Activated CD4-positive, alpha-beta T cell treated with anti-CD3 and anti-CD28 coated beads, Interleukin-2, amount 50 U/mL, for 24 hours (primary cell): ENCODE measurements around the gene PALB2.
"Not testable (repeated sequence)": the region's sequence is repeated elsewhere in the genome, so short reads cannot be mapped to it uniquely, and the experiment has no call there.

ENCODE experiments used
- DNase-seq, 2 donors: peaks; one replicate each; pipeline ENCODE4 v3.0.0-alpha.2; 2020; ENCODE audit warnings: low read depth in 1 of 2, low spot score in 1 of 2

The PALB2 gene

DNA sequence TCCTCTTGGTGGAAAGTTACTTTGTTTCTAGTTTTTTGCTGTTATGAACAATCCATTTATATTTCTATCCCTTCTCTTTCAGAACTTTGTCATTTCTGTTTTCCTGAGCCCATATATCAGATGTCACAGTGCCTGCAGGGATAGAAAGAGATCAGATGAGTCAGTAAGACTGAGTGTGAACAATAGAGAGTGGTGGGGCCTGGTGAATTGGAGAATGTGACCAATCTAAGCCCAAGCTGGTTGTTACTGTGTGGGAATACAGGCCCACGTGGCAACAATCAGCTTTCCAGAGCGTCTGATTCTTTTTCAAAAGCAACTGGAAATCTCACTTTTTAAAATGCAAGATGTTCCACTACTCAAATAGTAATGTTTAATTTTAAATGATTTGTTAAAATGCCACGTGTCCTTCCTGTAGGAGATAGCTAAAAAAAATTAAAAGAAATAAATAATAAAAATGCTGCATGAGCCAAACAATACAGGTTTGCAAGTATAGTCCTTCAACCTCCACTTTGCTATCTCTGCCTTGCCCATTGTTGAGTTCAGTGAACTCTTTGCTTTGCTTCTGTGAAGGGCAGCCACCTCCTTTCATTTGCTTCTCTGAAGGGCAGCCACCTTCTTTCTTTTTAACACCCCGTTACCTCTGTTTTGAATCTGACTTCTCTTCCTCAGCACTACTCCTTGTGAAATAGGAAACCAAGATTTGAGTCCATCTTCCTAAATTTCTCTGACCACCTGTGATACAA lies 9.7 kb upstream of the PALB2 start:
- no peak for DNase-seq

DNA sequence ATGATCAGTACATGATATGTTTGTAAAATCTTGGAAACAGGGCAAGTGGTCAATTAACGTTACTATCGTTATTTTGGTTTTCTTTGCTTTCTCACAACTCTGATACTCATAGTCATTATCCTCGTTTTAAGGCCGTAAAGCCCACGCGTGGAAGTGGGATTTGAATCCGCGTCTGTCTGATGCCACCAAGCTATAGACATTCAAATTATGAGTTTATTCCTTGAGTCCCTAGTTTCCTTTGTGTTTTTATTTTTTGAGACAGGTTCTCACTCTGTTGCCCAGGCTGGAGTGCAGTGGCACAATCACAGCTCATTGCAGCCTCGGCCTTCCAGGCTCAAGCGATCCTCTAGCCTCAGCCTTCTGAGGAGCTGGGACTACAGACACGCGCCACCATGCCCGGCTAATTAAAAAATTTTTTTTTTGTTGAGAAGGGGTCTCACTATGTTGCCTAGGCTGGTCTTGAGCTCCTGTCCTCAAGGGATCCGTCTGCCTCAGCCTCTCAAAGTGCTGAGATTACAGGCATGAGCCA lies 1.2 kb upstream of the PALB2 start:
- no peak for DNase-seq

DNA sequence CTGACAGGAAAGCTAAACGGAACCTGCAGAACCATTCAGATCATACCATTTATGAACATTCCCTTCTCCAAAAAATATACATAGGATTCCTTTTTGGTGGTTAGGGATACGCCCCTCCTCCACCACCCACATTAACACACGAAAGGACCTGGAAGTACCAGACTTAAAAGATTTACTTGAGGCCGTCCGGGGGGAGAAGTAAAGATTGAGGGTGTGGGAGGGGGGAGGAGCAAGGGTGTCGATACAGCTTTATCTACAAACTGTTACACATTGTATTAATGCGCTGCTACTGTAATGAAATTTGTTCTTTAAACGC lies 537 bp downstream of the PALB2 start:
- peak in 1 of 2 donors; percentile 4 for DNase-seq

DNA sequence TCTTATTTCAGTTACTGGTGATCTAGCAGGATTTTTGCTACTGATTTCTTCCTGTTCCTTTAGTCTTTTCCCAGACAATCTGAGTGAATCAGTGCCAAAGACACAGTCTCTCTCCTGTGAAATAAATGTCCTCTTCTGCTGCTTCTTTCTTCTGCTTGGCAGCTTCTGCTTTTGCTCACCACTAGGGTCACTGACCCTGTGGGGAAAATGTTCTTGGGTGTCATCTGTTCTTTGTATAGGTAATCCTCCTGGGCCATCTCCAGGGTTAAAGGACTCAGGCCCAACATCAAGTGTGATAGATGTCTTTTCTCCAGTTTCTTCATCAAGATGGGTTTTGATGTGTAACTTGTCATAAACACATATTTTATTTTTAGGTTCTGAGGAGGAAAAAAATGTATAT lies 5.2 kb downstream of the PALB2 start:
- DNase-seq: no peak

DNA sequence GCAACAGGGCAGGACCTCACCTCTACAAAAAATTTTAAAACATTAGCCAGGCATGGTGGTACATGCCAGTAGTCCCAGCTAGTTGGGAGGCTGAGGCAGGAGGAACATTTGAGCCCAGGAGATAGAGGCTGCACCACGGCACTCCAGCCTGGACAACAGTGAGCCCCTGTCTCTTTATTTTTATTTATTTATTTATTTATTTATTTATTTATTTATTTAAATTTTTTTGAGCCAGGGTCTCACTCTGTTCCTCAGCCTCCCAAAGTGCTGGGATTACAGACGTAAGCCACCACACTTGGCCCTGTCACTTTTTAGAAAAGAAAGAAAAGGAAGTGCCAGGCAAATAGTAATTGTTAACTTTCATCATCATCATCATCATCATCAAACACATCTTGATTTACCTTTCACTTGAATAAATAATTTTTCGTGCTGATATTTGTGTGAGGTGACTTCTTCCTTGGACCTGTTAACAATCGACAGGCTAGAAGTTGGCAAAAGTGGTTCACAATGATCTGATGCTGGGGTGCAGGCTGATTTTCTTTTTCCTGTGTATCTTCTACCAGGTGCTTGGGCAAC lies 6.6 kb downstream of the PALB2 start:
- no peak for DNase-seq

DNA sequence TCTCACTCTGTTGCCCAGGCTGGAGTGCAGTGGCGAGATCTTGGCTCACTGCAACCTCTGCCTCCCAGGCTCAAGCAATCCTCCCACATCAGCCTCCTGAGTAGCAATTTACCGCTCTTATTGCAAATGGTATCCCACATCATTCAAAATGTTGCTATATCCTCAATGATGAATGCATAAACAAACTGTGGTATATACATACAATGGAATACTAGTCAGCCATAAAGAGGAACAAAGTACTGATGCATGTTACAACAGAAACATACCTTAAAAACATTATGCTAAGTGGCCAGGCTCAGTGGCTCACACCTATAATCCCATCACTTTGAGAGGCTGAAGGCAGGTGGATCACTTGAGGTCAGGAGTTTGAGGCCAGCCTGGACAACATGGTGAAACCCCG lies 9.2 kb downstream of the PALB2 start:
- DNase-seq: not testable (repeated sequence)

DNA sequence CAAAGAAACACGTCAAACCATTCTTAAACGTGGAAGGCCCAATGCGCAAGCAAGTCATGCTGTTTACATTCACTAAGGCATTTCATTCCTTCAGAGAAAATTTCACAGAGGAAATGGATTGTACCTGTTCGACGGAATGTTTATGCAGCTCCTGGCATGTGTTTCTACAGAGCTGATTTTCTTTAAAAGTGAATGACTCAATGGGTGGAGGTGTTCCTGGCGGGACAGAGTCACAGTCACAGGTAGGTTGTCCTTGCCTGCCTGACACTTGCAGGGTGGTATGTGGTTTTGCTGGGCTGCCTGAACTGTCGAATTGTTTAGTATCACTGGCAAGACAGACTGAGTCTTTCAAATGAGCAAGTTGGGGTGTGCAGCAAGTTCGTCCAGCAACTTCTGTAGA lies 11.6 kb downstream of the PALB2 start:
- no peak for DNase-seq

DNA sequence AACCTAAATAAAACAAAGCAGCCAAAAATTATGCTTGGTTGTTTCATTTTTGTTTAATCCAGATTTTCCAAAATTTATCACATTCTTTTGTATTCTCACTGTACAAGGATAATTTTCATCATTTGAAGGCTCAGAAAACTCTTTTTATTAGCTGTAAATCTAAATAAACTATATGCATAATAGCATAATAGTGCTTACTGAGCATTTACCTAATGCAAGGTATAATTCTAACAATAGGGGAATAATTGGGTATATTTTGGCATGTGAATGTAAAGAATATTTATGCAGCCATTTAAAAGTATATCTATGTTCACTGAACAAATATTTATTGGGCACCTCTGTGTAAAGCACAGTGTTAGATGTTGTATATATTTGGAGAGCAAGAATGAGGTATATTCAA lies 17.0 kb downstream of the PALB2 start:
- DNase-seq: no peak

DNA sequence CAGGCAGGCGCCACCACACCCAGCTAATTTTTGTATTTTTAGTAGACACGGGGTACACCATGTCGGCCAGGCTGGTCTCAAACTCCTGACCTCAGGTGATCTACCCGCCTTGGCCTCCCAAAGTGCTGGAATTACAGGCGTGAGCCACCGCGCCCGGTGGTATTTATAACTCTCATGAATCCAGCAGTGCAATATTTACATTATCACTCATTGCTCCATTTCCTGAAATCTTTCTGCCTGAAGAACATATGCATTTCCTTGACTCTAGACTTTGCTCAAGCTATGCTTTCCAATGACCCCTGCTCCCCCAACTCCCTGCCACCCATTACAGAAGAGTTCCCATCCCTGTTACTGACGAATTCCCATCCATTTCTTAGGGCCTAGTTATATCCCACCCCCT lies 25.3 kb downstream of the PALB2 start:
- no peak for DNase-seq

DNA sequence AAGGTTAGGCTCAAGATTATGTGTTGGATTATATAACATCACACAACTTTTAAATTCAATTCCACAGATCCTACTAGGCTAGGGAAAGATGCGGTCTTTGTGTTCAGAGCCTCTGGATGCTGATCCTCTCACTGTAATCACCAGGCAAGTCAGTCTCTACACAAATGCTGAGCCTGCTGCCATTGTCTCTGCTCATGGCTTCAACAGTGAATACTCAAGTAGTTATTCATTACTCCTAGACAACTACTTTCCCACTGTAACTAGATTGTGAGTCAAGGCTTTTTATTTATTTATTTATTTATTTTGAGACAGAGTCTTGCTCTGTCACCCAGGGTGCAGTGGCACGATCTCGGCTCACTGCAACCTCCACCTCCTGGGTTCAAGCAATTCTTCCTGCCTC lies 29.2 kb downstream of the PALB2 start:
- DNase-seq: no peak

DNA sequence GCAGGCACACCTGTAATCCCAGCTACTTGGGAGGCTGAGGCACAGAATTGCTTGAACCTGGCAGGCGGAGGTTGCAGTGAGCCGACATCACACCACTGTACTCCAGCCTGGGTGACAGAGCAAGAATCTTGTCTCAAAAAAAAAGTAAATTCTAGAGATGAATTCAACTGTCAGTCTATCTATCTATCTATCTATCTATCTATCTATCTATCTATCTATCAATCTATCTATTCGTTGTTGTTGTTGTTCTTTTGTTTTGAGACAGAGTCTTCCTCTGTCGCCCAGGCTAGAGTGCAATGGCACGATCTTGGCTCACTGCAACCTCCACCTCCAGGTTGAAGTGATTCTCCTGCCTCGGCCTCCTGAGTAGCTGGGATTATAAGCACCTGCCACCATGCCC lies 30.2 kb downstream of the PALB2 start:
- DNase-seq: not testable (repeated sequence)

DNA sequence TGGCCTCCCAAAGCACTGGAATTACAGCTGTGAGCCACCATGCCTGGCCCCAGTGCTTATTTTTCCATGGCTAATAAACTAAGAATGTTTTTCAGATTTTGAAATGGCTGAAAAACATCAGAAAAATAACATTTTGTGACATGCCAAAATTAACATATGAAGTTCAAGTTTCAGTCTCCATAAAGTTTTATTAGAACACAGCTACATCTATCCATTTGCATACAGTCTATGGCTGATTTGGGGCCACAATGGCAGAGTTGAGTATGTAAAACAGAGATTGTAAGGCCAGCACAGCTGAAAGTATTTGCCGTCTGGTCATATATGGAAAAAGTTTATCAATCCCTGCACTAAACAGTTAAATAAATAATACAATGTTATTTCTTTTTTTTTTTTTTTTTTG lies 31.2 kb downstream of the PALB2 start:
- DNase-seq: no peak

DNA sequence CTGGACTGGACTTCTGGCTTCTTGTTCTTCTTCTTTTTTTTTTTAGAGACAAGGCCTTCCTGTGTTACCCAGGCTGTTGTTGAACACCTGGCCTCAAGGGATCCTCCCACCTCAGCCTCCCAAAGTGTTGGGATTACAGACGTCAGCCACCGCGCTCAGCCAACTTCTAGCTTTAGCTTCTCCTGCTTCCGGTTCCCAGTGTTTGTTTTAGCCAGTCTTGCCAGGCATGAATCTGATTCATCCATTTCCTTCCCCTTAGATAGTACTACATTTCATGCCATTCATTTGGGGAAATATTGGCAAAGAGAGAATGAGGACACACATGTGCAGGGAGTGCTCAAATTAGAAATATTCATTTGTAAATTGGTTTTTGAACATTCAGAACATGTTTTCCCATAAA lies 32.9 kb downstream of the PALB2 start:
- no peak for DNase-seq

DNA sequence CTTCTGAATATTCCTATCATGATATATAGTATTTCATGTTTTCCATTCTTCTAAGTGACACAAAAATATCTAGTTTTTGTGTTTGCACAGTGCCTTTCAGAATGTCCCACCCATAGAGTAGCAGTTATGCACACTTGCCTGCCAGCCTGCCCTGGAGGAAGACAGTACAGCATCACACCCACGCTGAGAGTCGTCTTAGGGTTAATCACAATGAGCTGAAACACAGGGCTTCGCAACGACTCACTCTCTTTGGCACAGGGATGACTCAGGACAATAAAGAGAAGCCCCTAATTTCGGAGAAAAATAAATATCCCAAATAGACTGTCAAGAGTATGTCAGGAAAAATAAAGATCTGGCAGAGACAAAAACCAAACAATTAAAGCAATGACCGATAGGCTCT lies 33.4 kb downstream of the PALB2 start:
- DNase-seq: no peak

DNA sequence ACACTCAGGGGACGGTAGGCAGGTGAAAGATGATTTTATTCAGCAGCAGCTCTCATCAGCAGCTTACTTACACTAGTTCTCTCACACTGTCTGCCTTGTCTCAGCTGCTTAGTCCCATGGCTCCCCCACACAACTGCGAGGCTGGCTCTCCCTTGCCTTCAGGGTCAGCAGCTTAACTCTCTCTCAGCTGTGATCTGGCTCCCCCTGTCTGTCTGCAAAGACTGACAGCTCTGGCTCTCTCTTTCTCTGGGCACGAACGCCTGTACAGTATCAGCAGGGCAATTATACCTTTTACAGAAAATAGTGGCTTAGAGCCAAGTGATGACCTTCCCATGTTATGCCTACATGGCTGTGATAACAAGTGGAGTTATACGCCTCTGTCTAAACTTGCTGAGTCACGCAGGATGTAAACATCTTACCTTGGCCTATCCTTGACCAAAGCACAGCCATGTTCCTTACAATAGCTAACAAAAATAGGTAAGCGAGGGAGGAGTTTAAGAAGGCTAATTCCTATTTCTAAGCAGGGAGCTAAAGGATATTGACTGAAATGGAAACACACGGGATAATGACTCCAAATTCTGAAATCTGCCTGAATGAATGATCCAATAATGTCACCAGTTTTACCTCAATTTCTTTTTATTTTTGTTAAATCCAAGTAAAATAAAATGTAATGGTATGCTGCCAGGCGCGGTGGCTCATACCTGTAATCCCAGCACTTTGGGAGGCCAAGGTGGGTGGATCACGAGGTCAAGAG lies 43.9 kb downstream of the PALB2 start:
- DNase-seq: no peak

DNA sequence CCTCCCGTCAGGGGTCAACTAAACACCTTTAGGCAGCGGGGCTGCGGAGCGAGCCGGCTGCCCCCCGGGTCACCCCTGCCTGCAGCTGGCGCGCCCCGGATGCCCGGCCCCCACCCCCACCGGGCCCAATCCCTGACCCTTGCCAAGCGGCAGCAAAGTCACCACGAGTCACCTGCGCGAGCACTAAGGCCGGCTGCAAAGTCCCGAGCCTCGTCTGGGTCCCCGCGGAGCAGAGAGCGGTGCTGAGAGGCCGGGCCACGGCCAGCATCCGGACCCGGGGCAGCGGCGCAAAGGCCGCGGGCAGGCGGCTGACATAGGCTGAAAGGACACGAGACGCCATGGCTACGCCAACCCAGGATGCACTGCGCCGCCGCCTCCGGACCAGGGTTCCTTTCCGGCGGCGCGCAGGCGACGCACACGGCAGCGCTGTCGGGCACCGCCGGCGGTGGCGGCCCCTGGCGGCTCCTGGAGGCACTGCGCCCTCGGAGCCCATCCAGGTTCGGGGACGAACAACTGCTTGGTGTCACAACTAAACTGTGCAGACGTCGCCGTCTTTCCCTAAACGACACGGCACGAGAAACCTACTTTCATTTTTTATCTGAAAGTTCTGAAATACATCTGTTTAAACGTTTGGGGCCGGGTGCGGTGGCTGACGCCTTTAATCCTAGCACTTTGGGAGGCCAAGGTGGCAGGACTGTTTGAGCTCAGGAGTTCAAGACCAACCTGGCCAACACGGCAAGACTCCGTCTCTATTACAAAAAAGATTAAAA lies 45.0 kb downstream of the PALB2 start, which contains the start of gene NDUFAB1:
NDUFAB1 (minus strand) TSS at position 366 of the 770 bp plus-strand sequence; CDS start at position 340, 26 bp downstream.
- DNase-seq: peak; percentile 87

DNA sequence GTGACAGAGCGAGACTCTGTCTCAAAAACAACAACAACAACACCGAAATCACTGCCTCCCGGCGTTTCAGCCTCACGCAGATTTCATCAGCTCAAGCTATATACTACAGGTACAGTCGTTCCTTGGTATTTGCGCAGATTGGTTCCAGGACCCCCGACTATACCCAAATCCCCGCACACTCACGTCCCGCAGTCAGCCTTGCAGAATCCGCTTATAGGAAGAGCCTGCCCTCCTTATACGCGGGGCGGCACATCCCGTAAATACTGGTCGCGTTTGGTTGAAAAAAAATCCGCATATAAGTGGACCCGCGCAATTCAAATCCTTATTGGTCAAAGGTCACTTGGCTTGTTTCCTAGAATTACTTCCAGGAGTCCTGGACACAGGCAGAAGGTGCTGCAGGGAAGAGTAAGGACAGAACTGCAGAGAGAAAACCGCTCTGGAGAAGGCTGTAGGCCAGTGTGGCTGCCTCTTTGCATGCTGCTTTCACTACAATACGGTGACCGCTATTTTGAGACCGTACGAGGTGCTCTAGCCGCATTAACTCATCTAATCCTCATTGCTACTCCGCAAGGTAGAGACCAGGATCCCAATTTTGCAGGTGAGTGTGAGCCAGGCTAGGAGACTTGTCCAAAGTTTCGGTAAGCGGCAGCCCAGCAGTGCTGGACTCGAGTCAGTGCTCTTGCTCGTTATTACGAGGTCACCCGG lies 45.7 kb downstream of the PALB2 start:
- DNase-seq: no peak

DNA sequence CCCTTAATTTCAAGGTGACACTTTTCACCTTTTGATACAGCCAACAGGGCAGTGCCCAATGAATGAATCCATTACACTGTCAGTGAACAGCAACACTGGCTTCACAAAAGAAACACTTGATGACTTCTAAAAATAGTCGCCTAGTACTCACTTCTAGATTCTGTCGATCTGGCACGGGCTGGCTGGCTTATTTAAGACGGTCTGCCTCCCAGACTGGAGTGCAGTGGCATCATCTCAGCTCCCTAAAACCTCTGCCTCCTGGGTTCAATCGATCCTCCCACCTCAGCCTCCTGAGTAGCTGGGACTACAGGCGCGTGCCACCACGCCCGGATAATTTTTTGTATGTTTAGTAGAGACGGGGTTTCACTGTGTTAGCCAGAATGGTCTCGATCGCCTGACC lies 46.9 kb downstream of the PALB2 start:
- no peak for DNase-seq

DNA sequence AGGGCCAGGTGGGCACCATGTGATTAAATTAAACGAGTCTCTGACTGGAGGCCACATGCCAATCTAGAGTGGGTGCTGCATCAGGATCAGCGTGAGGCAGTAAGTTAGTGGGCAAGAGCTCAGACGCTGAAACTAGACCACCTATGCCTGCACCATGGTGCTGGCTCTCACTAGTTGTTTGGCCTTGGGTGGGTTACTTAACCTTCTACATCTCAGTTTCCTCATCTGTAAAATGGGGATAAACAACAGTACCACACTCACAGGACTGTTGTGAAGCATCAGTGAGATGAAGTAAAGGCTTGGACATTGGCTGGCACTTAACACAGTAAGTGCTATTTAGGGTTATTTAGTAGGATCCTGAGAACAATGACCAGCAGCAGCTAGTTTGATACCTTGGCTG lies 50.9 kb downstream of the PALB2 start:
- no peak for DNase-seq

DNA sequence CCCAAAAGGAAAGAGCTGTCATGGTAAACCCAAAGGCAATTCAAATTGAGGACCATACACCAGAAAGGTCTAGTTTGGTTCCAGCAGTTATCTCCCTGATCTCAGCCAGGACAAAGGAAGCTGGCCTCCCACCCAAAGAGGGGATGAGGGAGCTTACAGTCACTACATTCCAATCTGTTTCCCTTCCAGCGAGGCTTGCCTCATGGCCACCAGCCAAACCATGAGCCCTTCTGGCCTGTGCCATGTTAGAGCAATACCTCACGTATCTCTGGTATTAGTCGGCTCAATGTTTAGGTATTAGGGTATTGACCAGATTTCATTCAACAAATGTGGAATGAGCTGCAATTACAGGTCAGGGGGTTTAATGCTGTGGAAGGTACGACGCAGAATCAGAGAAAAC lies 53.4 kb downstream of the PALB2 start:
- DNase-seq: no peak
